ENCODE measurements around the gene HNRNPDL.
"Not testable (repeated sequence)": the region's sequence is repeated elsewhere in the genome, so short reads cannot be mapped to it uniquely, and the experiment has no call there.

Gene HNRNPDL

GRCh38 chr4:82430193-82430963, at the start of gene HNRNPDL, which contains the start of gene ENOPH1:
HNRNPDL (minus strand) TSS chr4:82430462; CDS start chr4:82429690, 772 bp downstream.
ENOPH1 (plus strand) TSS chr4:82430590; CDS start chr4:82430830, 240 bp downstream.
- peaks cover 13 to 19% (median 14%) of the 10 kb centered on the region in 5 donors for H3K36me3 ChIP-seq (ENCODE audit: control insufficient read depth in 5 of 5, insufficient read depth in 5 of 5, low read length in 5 of 5)
- H3K4me3 ChIP-seq (ENCODE audit: low read depth in 1 of 5, low read length in 5 of 5) = peak within 1 kb of the TSS; percentile 93 to 98 (median 98)
- peak within 1 kb of the TSS; percentile 73 to 98 (median 91) for H3K9ac ChIP-seq (ENCODE audit: low read length in 5 of 5)
- peak within 1 kb of the TSS; percentile 94 for H3K27ac ChIP-seq (ENCODE audit: low read depth, low read length)
- H3K27me3 ChIP-seq (ENCODE audit: control insufficient read depth in 5 of 5, insufficient read depth in 4 of 5, low read length in 5 of 5) = no peaks in the 10 kb centered on the region
- H3K4me1 ChIP-seq (ENCODE audit: control insufficient read depth in 5 of 5, insufficient read depth in 5 of 5, low read length in 5 of 5) = peaks cover 9 to 39% (median 37%) of the 10 kb centered on the region in 5 donors
- H3K9me3 ChIP-seq (ENCODE audit: control insufficient read depth in 5 of 5, low read length in 5 of 5) = no peaks in the 10 kb centered on the region

- Histone ChIP-seq H3K27me3 (ENCODE audit: control insufficient read depth in 5 of 5, insufficient read depth in 4 of 5, low read length in 5 of 5) (no peaks in the 10 kb centered on the region), H3K9me3 (ENCODE audit: control insufficient read depth in 5 of 5, low read length in 5 of 5) (no peaks in the 10 kb centered on the region), H3K4me3 (ENCODE audit: low read depth in 1 of 5, low read length in 5 of 5) (no peak overlapping the region), H3K4me1 (ENCODE audit: control insufficient read depth in 5 of 5, insufficient read depth in 5 of 5, low read length in 5 of 5) (no peaks in the 10 kb centered on the region), H3K36me3 (ENCODE audit: control insufficient read depth in 5 of 5, insufficient read depth in 5 of 5, low read length in 5 of 5) (no peaks in the 10 kb centered on the region), H3K27ac (ENCODE audit: low read depth, low read length) (no peak overlapping the region), H3K9ac (ENCODE audit: low read length in 5 of 5) (no peak overlapping the region)
Measured at GRCh38 chr4:82479562-82479961, 49.3 kb upstream of the HNRNPDL start.

- not testable (repeated sequence) for H3K36me3 ChIP-seq (ENCODE audit: control insufficient read depth in 5 of 5, insufficient read depth in 5 of 5, low read length in 5 of 5); H3K27me3 ChIP-seq (ENCODE audit: control insufficient read depth in 5 of 5, insufficient read depth in 4 of 5, low read length in 5 of 5); H3K27ac ChIP-seq (ENCODE audit: low read depth, low read length); H3K4me3 ChIP-seq (ENCODE audit: low read depth in 1 of 5, low read length in 5 of 5); H3K9me3 ChIP-seq (ENCODE audit: control insufficient read depth in 5 of 5, low read length in 5 of 5); H3K4me1 ChIP-seq (ENCODE audit: control insufficient read depth in 5 of 5, insufficient read depth in 5 of 5, low read length in 5 of 5); H3K9ac ChIP-seq (ENCODE audit: low read length in 5 of 5)
Measured at GRCh38 chr4:82477469-82477868, 47.2 kb upstream of the HNRNPDL start.

DNA sequence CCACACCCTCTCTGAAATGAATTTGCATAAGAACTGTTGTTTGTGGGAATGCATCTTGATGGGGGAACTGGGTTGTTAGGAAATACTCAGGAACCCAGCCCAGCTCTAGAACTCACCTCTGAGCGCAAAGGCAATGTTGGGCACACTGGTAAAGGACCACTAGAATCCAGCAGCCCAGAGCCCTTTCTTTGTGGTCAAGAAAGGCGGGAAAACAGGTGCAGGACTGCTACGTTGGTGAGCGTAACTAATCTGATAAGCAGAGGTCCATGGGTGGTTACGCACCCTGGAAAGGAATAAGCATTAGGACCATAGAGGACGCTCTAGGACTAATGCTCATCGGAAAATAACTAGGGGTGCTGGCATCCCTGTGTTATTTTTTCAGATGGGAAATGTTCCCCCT, 45.7 kb upstream of the HNRNPDL start:
- not testable (repeated sequence) for H3K4me3 ChIP-seq (ENCODE audit: low read depth in 1 of 5, low read length in 5 of 5); H3K27ac ChIP-seq (ENCODE audit: low read depth, low read length); H3K27me3 ChIP-seq (ENCODE audit: control insufficient read depth in 5 of 5, insufficient read depth in 4 of 5, low read length in 5 of 5); H3K9ac ChIP-seq (ENCODE audit: low read length in 5 of 5); H3K4me1 ChIP-seq (ENCODE audit: control insufficient read depth in 5 of 5, insufficient read depth in 5 of 5, low read length in 5 of 5); H3K9me3 ChIP-seq (ENCODE audit: control insufficient read depth in 5 of 5, low read length in 5 of 5); H3K36me3 ChIP-seq (ENCODE audit: control insufficient read depth in 5 of 5, insufficient read depth in 5 of 5, low read length in 5 of 5)

DNA sequence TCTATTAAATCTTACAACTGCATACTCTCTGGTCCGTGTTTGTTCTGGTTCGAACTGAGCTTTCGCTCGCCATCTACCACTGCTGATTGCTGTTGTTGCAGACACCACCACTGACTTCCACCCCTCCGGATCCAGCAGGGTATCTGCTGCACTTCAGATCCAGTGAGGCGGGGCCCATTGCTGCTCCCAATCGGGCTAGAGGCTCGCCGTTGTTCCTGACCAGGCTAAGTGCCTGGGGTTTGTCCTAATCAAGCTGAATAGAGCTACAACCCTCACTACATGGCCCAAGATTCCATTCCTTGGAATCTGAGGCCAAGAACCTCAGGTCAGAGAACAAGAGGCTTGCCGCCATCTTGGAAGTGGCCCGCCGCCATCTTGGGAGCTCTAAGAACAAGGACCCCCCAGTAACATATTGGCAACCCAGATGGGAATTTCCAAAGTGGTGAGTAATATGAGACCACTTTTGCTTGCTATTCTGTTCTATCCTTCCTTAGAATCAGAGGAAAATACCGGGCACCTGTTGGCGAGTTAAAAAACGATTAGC, 43.4 kb upstream of the HNRNPDL start:
- Histone ChIP-seq H3K36me3 (ENCODE audit: control insufficient read depth in 5 of 5, insufficient read depth in 5 of 5, low read length in 5 of 5) (no peaks in the 10 kb centered on the region), H3K4me1 (ENCODE audit: control insufficient read depth in 5 of 5, insufficient read depth in 5 of 5, low read length in 5 of 5) (no peaks in the 10 kb centered on the region), H3K4me3 (ENCODE audit: low read depth in 1 of 5, low read length in 5 of 5) (no peak overlapping the region), H3K27ac (ENCODE audit: low read depth, low read length) (no peak overlapping the region), H3K9me3 (ENCODE audit: control insufficient read depth in 5 of 5, low read length in 5 of 5) (no peaks in the 10 kb centered on the region), H3K27me3 (ENCODE audit: control insufficient read depth in 5 of 5, insufficient read depth in 4 of 5, low read length in 5 of 5) (no peaks in the 10 kb centered on the region), H3K9ac (ENCODE audit: low read length in 5 of 5) (no peak overlapping the region)

DNA sequence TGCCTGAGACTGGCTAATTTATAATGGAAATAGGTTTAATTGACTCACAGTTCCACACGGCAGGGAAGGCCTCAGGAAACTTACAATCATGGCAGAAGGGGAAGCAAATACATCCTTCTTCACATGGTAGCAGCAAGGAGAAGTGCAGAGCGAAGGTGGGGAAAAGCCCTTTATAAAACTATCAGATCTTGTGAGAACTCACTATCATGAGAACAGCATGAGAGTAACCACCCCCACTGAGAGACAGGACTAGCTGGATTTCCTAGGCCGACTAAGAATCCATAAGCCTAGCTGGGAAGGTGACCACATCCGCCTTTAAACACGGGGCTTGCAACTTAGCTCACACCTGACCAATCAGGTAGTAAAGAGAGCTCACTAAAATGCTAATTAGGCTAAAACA, 42.8 kb upstream of the HNRNPDL start:
- H3K27ac ChIP-seq (ENCODE audit: low read depth, low read length); H3K27me3 ChIP-seq (ENCODE audit: control insufficient read depth in 5 of 5, insufficient read depth in 4 of 5, low read length in 5 of 5); H3K4me1 ChIP-seq (ENCODE audit: control insufficient read depth in 5 of 5, insufficient read depth in 5 of 5, low read length in 5 of 5): not testable (repeated sequence)

GRCh38 chr4:82469791-82470345, 39.6 kb upstream of the HNRNPDL start:
- Histone ChIP-seq H3K4me3 (ENCODE audit: low read depth in 1 of 5, low read length in 5 of 5) (no peak overlapping the region), H3K9me3 (ENCODE audit: control insufficient read depth in 5 of 5, low read length in 5 of 5) (no peaks in the 10 kb centered on the region), H3K4me1 (ENCODE audit: control insufficient read depth in 5 of 5, insufficient read depth in 5 of 5, low read length in 5 of 5) (no peaks in the 10 kb centered on the region), H3K27me3 (ENCODE audit: control insufficient read depth in 5 of 5, insufficient read depth in 4 of 5, low read length in 5 of 5) (no peaks in the 10 kb centered on the region), H3K27ac (ENCODE audit: low read depth, low read length) (no peak overlapping the region), H3K36me3 (ENCODE audit: control insufficient read depth in 5 of 5, insufficient read depth in 5 of 5, low read length in 5 of 5) (no peaks in the 10 kb centered on the region), H3K9ac (ENCODE audit: low read length in 5 of 5) (no peak overlapping the region)

More for the DNA sequence above, 42.8 kb upstream of the HNRNPDL start:
- not testable (repeated sequence) for H3K9me3 ChIP-seq (ENCODE audit: control insufficient read depth in 5 of 5, low read length in 5 of 5); H3K4me3 ChIP-seq (ENCODE audit: low read depth in 1 of 5, low read length in 5 of 5); H3K36me3 ChIP-seq (ENCODE audit: control insufficient read depth in 5 of 5, insufficient read depth in 5 of 5, low read length in 5 of 5); H3K9ac ChIP-seq (ENCODE audit: low read length in 5 of 5)

- H3K4me1 ChIP-seq (ENCODE audit: control insufficient read depth in 5 of 5, insufficient read depth in 5 of 5, low read length in 5 of 5) = no peaks in the 10 kb centered on the region
- H3K36me3 ChIP-seq (ENCODE audit: control insufficient read depth in 5 of 5, insufficient read depth in 5 of 5, low read length in 5 of 5) = no peaks in the 10 kb centered on the region
- H3K27ac ChIP-seq (ENCODE audit: low read depth, low read length) = no peak overlapping the region
- no peaks in the 10 kb centered on the region for H3K27me3 ChIP-seq (ENCODE audit: control insufficient read depth in 5 of 5, insufficient read depth in 4 of 5, low read length in 5 of 5)
- H3K4me3 ChIP-seq (ENCODE audit: low read depth in 1 of 5, low read length in 5 of 5) = no peak overlapping the region
- no peak overlapping the region for H3K9ac ChIP-seq (ENCODE audit: low read length in 5 of 5)
- no peaks in the 10 kb centered on the region for H3K9me3 ChIP-seq (ENCODE audit: control insufficient read depth in 5 of 5, low read length in 5 of 5)
Measured at GRCh38 chr4:82467471-82467870, 37.2 kb upstream of the HNRNPDL start.

- Histone ChIP-seq H3K9me3 (ENCODE audit: control insufficient read depth in 5 of 5, low read length in 5 of 5) (no peaks in the 10 kb centered on the region), H3K36me3 (ENCODE audit: control insufficient read depth in 5 of 5, insufficient read depth in 5 of 5, low read length in 5 of 5) (peaks cover 9 to 22% (median 11%) of the 10 kb centered on the region in 5 donors), H3K4me1 (ENCODE audit: control insufficient read depth in 5 of 5, insufficient read depth in 5 of 5, low read length in 5 of 5) (peaks cover 0 to 4% (median 0%) of the 10 kb centered on the region in 5 donors), H3K27me3 (ENCODE audit: control insufficient read depth in 5 of 5, insufficient read depth in 4 of 5, low read length in 5 of 5) (no peaks in the 10 kb centered on the region), H3K9ac (ENCODE audit: low read length in 5 of 5) (no peak overlapping the region), H3K4me3 (ENCODE audit: low read depth in 1 of 5, low read length in 5 of 5) (no peak overlapping the region), H3K27ac (ENCODE audit: low read depth, low read length) (no peak overlapping the region)
Measured at GRCh38 chr4:82463221-82463620, 33.0 kb upstream of the HNRNPDL start.

DNA sequence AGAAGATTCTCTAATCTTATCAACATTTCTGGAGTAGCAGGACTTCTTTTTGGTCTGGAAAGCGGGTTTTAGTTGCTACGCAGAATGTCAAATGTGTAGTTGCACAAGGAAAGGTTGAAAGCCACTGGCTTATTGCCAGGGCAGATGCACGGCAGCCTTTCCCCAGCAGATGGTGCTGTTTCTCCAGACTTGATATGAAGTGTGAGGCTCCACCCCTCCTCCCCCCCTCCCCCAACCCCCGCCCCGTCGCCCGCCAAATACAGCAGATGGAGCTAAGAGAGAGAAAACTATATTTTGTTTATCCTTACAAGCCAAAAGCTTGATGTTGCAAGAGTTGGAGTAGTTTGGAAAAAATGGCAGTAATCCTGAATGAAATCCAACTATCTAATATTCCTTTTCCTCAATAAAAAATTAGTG, 32.2 kb upstream of the HNRNPDL start:
- Histone ChIP-seq H3K27ac (ENCODE audit: low read depth, low read length) (no peak overlapping the region), H3K4me3 (ENCODE audit: low read depth in 1 of 5, low read length in 5 of 5) (no peak overlapping the region), H3K9ac (ENCODE audit: low read length in 5 of 5) (no peak overlapping the region), H3K9me3 (ENCODE audit: control insufficient read depth in 5 of 5, low read length in 5 of 5) (no peaks in the 10 kb centered on the region), H3K36me3 (ENCODE audit: control insufficient read depth in 5 of 5, insufficient read depth in 5 of 5, low read length in 5 of 5) (peaks cover 9 to 27% (median 19%) of the 10 kb centered on the region in 5 donors), H3K4me1 (ENCODE audit: control insufficient read depth in 5 of 5, insufficient read depth in 5 of 5, low read length in 5 of 5) (peaks cover 0 to 4% (median 0%) of the 10 kb centered on the region in 5 donors), H3K27me3 (ENCODE audit: control insufficient read depth in 5 of 5, insufficient read depth in 4 of 5, low read length in 5 of 5) (no peaks in the 10 kb centered on the region)

Measured in subcutaneous abdominal adipose tissue (tissue), 5 donors.